H9 (cell line): ENCODE measurements around the gene AR. TPM values are rescaled to one million over a fixed set of nuclear protein-coding genes. Genes with fewer than 3 reads are reported as not detected.

Experiments
- DNase-seq: peaks from one replicate; pipeline ENCODE4 v3.0.0-alpha.2; 2017
- H2AFZ ChIP-seq: one replicate; pipeline ENCODE4 v1.6.1; 2013; ENCODE audit warnings: mild to moderate bottlenecking, low read length, control low read depth, moderate library complexity
- H2AK5ac ChIP-seq: 2 replicates; pipeline ENCODE4 v1.6.1; 2013; ENCODE audit warnings: low read length, control low read depth, mixed read lengths; ENCODE audit not compliant: insufficient read length
- H2BK120ac ChIP-seq: one replicate; pipeline ENCODE4 v1.6.1; 2013; ENCODE audit warnings: low read depth, mild to moderate bottlenecking, low read length, control low read depth, inconsistent platforms; ENCODE audit not compliant: poor library complexity, severe bottlenecking
- H2BK12ac ChIP-seq: 2 replicates; pipeline ENCODE4 v1.6.1; 2013; ENCODE audit warnings: low read length, control low read depth, mixed read lengths, low read depth; ENCODE audit not compliant: insufficient read length
- H2BK15ac ChIP-seq: 2 replicates; pipeline ENCODE4 v1.6.1; 2013; ENCODE audit warnings: low read depth, low read length, control low read depth
- H2BK20ac ChIP-seq: one replicate; pipeline ENCODE4 v1.6.1; 2013; ENCODE audit warnings: low read depth, mild to moderate bottlenecking, low read length, control low read depth, inconsistent platforms; ENCODE audit not compliant: poor library complexity, severe bottlenecking
- H2BK5ac ChIP-seq: 2 replicates; pipeline ENCODE4 v1.6.1; 2013; ENCODE audit warnings: low read length, control low read depth, mixed read lengths; ENCODE audit not compliant: insufficient read length
- H3K14ac ChIP-seq: 2 replicates; pipeline ENCODE4 v1.6.1; 2013; ENCODE audit warnings: low read length, control low read depth; ENCODE audit not compliant: insufficient read depth
- H3K18ac ChIP-seq: 2 replicates; pipeline ENCODE4 v1.6.1; 2013; ENCODE audit warnings: low read depth, mild to moderate bottlenecking, mixed read lengths, low read length, control low read depth; ENCODE audit not compliant: insufficient read length
- H3K23ac ChIP-seq: 2 replicates; pipeline ENCODE4 v1.6.1; 2013; ENCODE audit warnings: low read length, control low read depth, mixed read lengths, low read depth; ENCODE audit not compliant: insufficient read length
- H3K23me2 ChIP-seq: 2 replicates; pipeline ENCODE4 v1.6.1; 2013; ENCODE audit warnings: low read depth, mild to moderate bottlenecking, mixed read lengths, low read length, control low read depth; ENCODE audit not compliant: insufficient read length, poor library complexity, severe bottlenecking
- H3K27ac ChIP-seq: 2 replicates; pipeline ENCODE4 v1.5.1; 2013; ENCODE audit warnings: low read length, control low read depth, mixed read lengths, low read depth; ENCODE audit not compliant: insufficient read length
- H3K27me3 ChIP-seq: 2 replicates; pipeline ENCODE4 v1.6.1; 2013; ENCODE audit warnings: low read length, control low read depth, inconsistent platforms; ENCODE audit not compliant: insufficient read depth
- H3K4ac ChIP-seq: 2 replicates; pipeline ENCODE4 v1.6.1; 2013; ENCODE audit warnings: low read depth, mild to moderate bottlenecking, control low read depth, inconsistent platforms, low read length, moderate library complexity
- H3K4me1 ChIP-seq: 2 replicates; pipeline ENCODE4 v1.6.1; 2013; ENCODE audit warnings: low read length, control low read depth, inconsistent platforms; ENCODE audit not compliant: insufficient read depth
- H3K4me2 ChIP-seq: 2 replicates; pipeline ENCODE4 v1.6.1; 2013; ENCODE audit warnings: low read length, control low read depth, mixed read lengths; ENCODE audit not compliant: insufficient read length, insufficient read depth
- H3K56ac ChIP-seq: 2 replicates; pipeline ENCODE4 v1.6.1; 2013; ENCODE audit warnings: low read depth, mild to moderate bottlenecking, mixed read lengths, low read length, control low read depth; ENCODE audit not compliant: insufficient read length
- H3K79me1 ChIP-seq: 2 replicates; pipeline ENCODE4 v1.6.1; 2013; ENCODE audit warnings: low read depth, mild to moderate bottlenecking, moderate library complexity, low read length, control low read depth, inconsistent platforms; ENCODE audit not compliant: insufficient read depth, poor library complexity, severe bottlenecking
- H3K79me2 ChIP-seq: 2 replicates; pipeline ENCODE4 v1.6.1; 2013; ENCODE audit warnings: low read length, control low read depth, inconsistent platforms; ENCODE audit not compliant: insufficient read depth
- H3K9ac ChIP-seq: 2 replicates; pipeline ENCODE4 v1.6.1; 2013; ENCODE audit warnings: low read length, control low read depth, mixed read lengths; ENCODE audit not compliant: insufficient read length; ENCODE audit errors: extremely low read depth
- H3K9me3 ChIP-seq: one replicate; pipeline ENCODE4 v1.6.1; 2013; ENCODE audit warnings: low read depth, low read length, inconsistent platforms; ENCODE audit not compliant: control insufficient read depth
- H3T11ph ChIP-seq: one replicate; pipeline ENCODE4 v1.6.1; 2013; ENCODE audit warnings: mild to moderate bottlenecking, low read length, control low read depth, inconsistent platforms
- H4K20me1 ChIP-seq: one replicate; pipeline ENCODE4 v1.6.1; 2013; ENCODE audit not compliant: control insufficient read depth, insufficient read length, insufficient read depth
- H4K5ac ChIP-seq: 2 replicates; pipeline ENCODE4 v1.6.1; 2013; ENCODE audit warnings: low read depth, mild to moderate bottlenecking, mixed read lengths, low read length, control low read depth; ENCODE audit not compliant: insufficient read length
- H4K8ac ChIP-seq: replicated peaks from 2 replicates; pipeline ENCODE4 v1.6.1; 2013; ENCODE audit warnings: low read length, control low read depth, mixed read lengths, low read depth; ENCODE audit not compliant: insufficient read length
- H4K91ac ChIP-seq: 2 replicates; pipeline ENCODE4 v1.6.1; 2013; ENCODE audit warnings: low read depth, mild to moderate bottlenecking, moderate library complexity, mixed read lengths, low read length, control low read depth; ENCODE audit not compliant: insufficient read length
- H3K27ac Mint-ChIP-seq, 3 experiments: 2 replicates in 2 of 3; 3 replicates in 1 of 3; pipeline ENCODE4 v1.8.0; 2020 to 2021; ENCODE audit warnings: mixed read lengths in 3 of 3, mild to moderate bottlenecking in 1 of 3, moderate library complexity in 1 of 3
- H3K27me3 Mint-ChIP-seq: 2 replicates; pipeline ENCODE4 v1.8.0; 2021; ENCODE audit warnings: low read depth, mild to moderate bottlenecking, moderate library complexity, mixed read lengths
- H3K36me3 Mint-ChIP-seq, 3 experiments: 2 replicates in 2 of 3; 3 replicates in 1 of 3; pipeline ENCODE4 v1.8.0; 2020 to 2021; ENCODE audit warnings: low read depth in 3 of 3, mixed read lengths in 3 of 3; ENCODE audit not compliant: insufficient read depth in 1 of 3
- H3K4me1 Mint-ChIP-seq, 2 experiments: 2 replicates each; pipeline ENCODE4 v1.8.0; 2020; ENCODE audit warnings: mixed read lengths in 2 of 2
- H3K4me3 Mint-ChIP-seq, 2 experiments: 2 replicates in 1 of 2; 3 replicates in 1 of 2; pipeline ENCODE4 v1.8.0; 2020 to 2021; ENCODE audit warnings: mild to moderate bottlenecking in 2 of 2, mixed read lengths in 2 of 2, moderate library complexity in 1 of 2
- H3K9me3 Mint-ChIP-seq, 2 experiments: 2 replicates in 1 of 2; 3 replicates in 1 of 2; pipeline ENCODE4 v1.8.0; 2020; ENCODE audit warnings: mild to moderate bottlenecking in 2 of 2, mixed read lengths in 2 of 2, moderate library complexity in 1 of 2
- CTCF ChIP-seq: fragments of 200-600 bp; sonication (generic); conservative IDR thresholded peaks from 3 replicates; pipeline ENCODE4 v1.8.0; 2021; ENCODE audit warnings: antibody characterized with exemption, mild to moderate bottlenecking
- WGBS: extraction: QIAGEN DNeasy Blood & Tissue Kit; methylation state at CpG from one replicate; pipeline ENCODE4 v1.1.7; 2013; ENCODE audit warnings: missing lambda C conversion rate, low lambda C conversion rate, mixed read lengths; ENCODE audit not compliant: insufficient read length; ENCODE audit errors: extremely low coverage; 5-methylcytosine and 5-hydroxymethylcytosine counted together
- total RNA-seq: library from RNA; stranded (reverse); gene quantifications from 2 replicates; pipeline ENCODE4 v1.2.1, GENCODE V29; 2021

Gene AR
- total RNA-seq, 1 experiment from 2014 or later = 3.5 TPM

GRCh38 chrX:67558267-67558666, 14.4 kb downstream of the AR start:
- DNase-seq = no peak
- Histone ChIP-seq H2AK5ac (no peak overlapping the region), H3K23ac (no peak overlapping the region), H3K79me1 (peaks cover 4% of the 10 kb centered on the region), H3K9me3 (peaks cover 31% of the 10 kb centered on the region), H4K8ac (no peak overlapping the region), H3T11ph (no peak overlapping the region), H2BK5ac (no peak overlapping the region), H2BK12ac (no peak overlapping the region), H2BK120ac (no peak overlapping the region), H3K4ac (no peak overlapping the region), H3K27ac (no peak overlapping the region), H3K56ac (no peak overlapping the region), H2BK20ac (no peak overlapping the region), H3K9ac (no peak overlapping the region), H4K20me1 (no peaks in the 10 kb centered on the region), H3K79me2 (no peaks in the 10 kb centered on the region; the same call in 1 of the 2 replicates), H3K4me2 (no peak overlapping the region), H4K91ac (no peak overlapping the region), H3K14ac (no peak overlapping the region), H3K4me1 (no peaks in the 10 kb centered on the region), H4K5ac (no peak overlapping the region), H3K23me2 (no peaks in the 10 kb centered on the region), H3K18ac (no peak overlapping the region), H3K27me3 (no peaks in the 10 kb centered on the region), H2AFZ (no peak overlapping the region), H2BK15ac (no peak overlapping the region)
- Mint-ChIP-seq H3K9me3 (peaks cover 41 to 64% of the 10 kb centered on the region in 2 experiments), H3K27ac (no peak overlapping the region), H3K4me1 (no peaks in the 10 kb centered on the region), H3K36me3 (peaks cover 3 to 10% (median 4%) of the 10 kb centered on the region in 3 experiments; a peak in 6 of 7 replicates), H3K27me3 (no peaks in the 10 kb centered on the region), H3K4me3 (no peak overlapping the region)
- TF ChIP-seq CTCF = no peak
- WGBS = no CpG with 5 or more reads among the region's 1 CpG
